Measurements from ENCODE around the gene TRIM54.

TRIM54 gene

GRCh38 chr2:27324720-27325119, 42.5 kb downstream of the TRIM54 start:
- no peak overlapping the region for H2AFZ ChIP-seq (ENCODE audit: low read length)
- H3K79me2 ChIP-seq (ENCODE audit: insufficient read depth, low read length) = peaks cover 20% of the 10 kb centered on the region
- H3K4me2 ChIP-seq (ENCODE audit: low read depth, low read length, poor library complexity, severe bottlenecking) = no peak overlapping the region
- peaks cover 4% of the 10 kb centered on the region; the same call in 1 of the 2 replicates for H3F3A ChIP-seq (ENCODE audit: low read depth)
- peaks cover 15% of the 10 kb centered on the region for H3K4me1 ChIP-seq (ENCODE audit: insufficient read depth, low read length, poor library complexity, severe bottlenecking)
- H4K20me1 ChIP-seq (ENCODE audit: insufficient read depth, low read length, poor library complexity, severe bottlenecking) = no peaks in the 10 kb centered on the region
- TF ChIP-seq EZH2phosphoT487 (IDR thresholded peaks at IDR 0.05; ENCODE audit: borderline replicate concordance) = no peak
- no peak for TF ChIP-seq CTCF (conservative IDR thresholded peaks at IDR 0.05; ENCODE audit: low read length)
- H3K4me3 ChIP-seq (ENCODE audit: low read length, poor library complexity, severe bottlenecking) = no peak overlapping the region
- H3K9me2 ChIP-seq (replicated peaks; ENCODE audit: low read depth, low read length) = no peaks in the 10 kb centered on the region
- H3K36me3 ChIP-seq (ENCODE audit: insufficient read depth, low read length) = peaks cover 37% of the 10 kb centered on the region; the same call in 1 of the 2 replicates
- H3K9ac ChIP-seq (ENCODE audit: low read depth, low read length, poor library complexity, severe bottlenecking) = no peak overlapping the region
- no peaks in the 10 kb centered on the region for H3K9me3 ChIP-seq (ENCODE audit: insufficient read depth, low read depth, low read length)
- H3K27me3 ChIP-seq (ENCODE audit: insufficient read depth, low read length, poor library complexity, severe bottlenecking) = no peaks in the 10 kb centered on the region

- H3K4me3 ChIP-seq (ENCODE audit: low read length, poor library complexity, severe bottlenecking) = no peak overlapping the region
- no peak overlapping the region for H3K4me2 ChIP-seq (ENCODE audit: low read depth, low read length, poor library complexity, severe bottlenecking)
- no peaks in the 10 kb centered on the region for H3F3A ChIP-seq (ENCODE audit: low read depth)
- H3K27me3 ChIP-seq (ENCODE audit: insufficient read depth, low read length, poor library complexity, severe bottlenecking) = no peaks in the 10 kb centered on the region
- H3K4me1 ChIP-seq (ENCODE audit: insufficient read depth, low read length, poor library complexity, severe bottlenecking) = no peaks in the 10 kb centered on the region
- no peak overlapping the region for H2AFZ ChIP-seq (ENCODE audit: low read length)
- no peaks in the 10 kb centered on the region for H3K9me2 ChIP-seq (replicated peaks; ENCODE audit: low read depth, low read length)
- no peaks in the 10 kb centered on the region for H3K79me2 ChIP-seq (ENCODE audit: insufficient read depth, low read length)
- H3K9me3 ChIP-seq (ENCODE audit: insufficient read depth, low read depth, low read length) = no peaks in the 10 kb centered on the region
- H4K20me1 ChIP-seq (ENCODE audit: insufficient read depth, low read length, poor library complexity, severe bottlenecking) = no peaks in the 10 kb centered on the region
- TF ChIP-seq EZH2phosphoT487 (IDR thresholded peaks at IDR 0.05; ENCODE audit: borderline replicate concordance) = no peak
- TF ChIP-seq CTCF (conservative IDR thresholded peaks at IDR 0.05; ENCODE audit: low read length) = no peak
- peaks cover 64% of the 10 kb centered on the region for H3K36me3 ChIP-seq (ENCODE audit: insufficient read depth, low read length)
- H3K9ac ChIP-seq (ENCODE audit: low read depth, low read length, poor library complexity, severe bottlenecking) = no peak overlapping the region
Measured at GRCh38 chr2:27335311-27335710, 53.1 kb downstream of the TRIM54 start.

- Histone ChIP-seq H3K4me1 (ENCODE audit: insufficient read depth, low read length, poor library complexity, severe bottlenecking) (no peaks in the 10 kb centered on the region), H3K79me2 (ENCODE audit: insufficient read depth, low read length) (no peaks in the 10 kb centered on the region), H3K9me2 (replicated peaks; ENCODE audit: low read depth, low read length) (no peaks in the 10 kb centered on the region), H3K4me2 (ENCODE audit: low read depth, low read length, poor library complexity, severe bottlenecking) (no peak overlapping the region), H2AFZ (ENCODE audit: low read length) (no peak overlapping the region), H3K9ac (ENCODE audit: low read depth, low read length, poor library complexity, severe bottlenecking) (no peak overlapping the region), H3K27me3 (ENCODE audit: insufficient read depth, low read length, poor library complexity, severe bottlenecking) (no peaks in the 10 kb centered on the region), H3K36me3 (ENCODE audit: insufficient read depth, low read length) (peaks cover 71% of the 10 kb centered on the region), H4K20me1 (ENCODE audit: insufficient read depth, low read length, poor library complexity, severe bottlenecking) (no peaks in the 10 kb centered on the region), H3F3A (ENCODE audit: low read depth) (no peaks in the 10 kb centered on the region), H3K4me3 (ENCODE audit: low read length, poor library complexity, severe bottlenecking) (no peak overlapping the region), H3K9me3 (ENCODE audit: insufficient read depth, low read depth, low read length) (no peaks in the 10 kb centered on the region)
- TF ChIP-seq CTCF (conservative IDR thresholded peaks at IDR 0.05; ENCODE audit: low read length) (no peak), EZH2phosphoT487 (IDR thresholded peaks at IDR 0.05; ENCODE audit: borderline replicate concordance) (no peak)
Measured at GRCh38 chr2:27336173-27336572, 53.9 kb downstream of the TRIM54 start.
